GM18507 (cell line): ENCODE results near the gene OR13C2.

Experiments used
- DNase-seq: peaks from one replicate; pipeline ENCODE4 v3.0.0; 2011; ENCODE audit warnings: low read depth; ENCODE audit not compliant: insufficient read length; ENCODE audit errors: extremely low spot score
- FAIRE-seq: peaks from 2 replicates; lab custom pipeline; 2011; peaks lifted over from hg19 to GRCh38; lab: Jason Lieb, UNC

Gene OR13C2

DNA sequence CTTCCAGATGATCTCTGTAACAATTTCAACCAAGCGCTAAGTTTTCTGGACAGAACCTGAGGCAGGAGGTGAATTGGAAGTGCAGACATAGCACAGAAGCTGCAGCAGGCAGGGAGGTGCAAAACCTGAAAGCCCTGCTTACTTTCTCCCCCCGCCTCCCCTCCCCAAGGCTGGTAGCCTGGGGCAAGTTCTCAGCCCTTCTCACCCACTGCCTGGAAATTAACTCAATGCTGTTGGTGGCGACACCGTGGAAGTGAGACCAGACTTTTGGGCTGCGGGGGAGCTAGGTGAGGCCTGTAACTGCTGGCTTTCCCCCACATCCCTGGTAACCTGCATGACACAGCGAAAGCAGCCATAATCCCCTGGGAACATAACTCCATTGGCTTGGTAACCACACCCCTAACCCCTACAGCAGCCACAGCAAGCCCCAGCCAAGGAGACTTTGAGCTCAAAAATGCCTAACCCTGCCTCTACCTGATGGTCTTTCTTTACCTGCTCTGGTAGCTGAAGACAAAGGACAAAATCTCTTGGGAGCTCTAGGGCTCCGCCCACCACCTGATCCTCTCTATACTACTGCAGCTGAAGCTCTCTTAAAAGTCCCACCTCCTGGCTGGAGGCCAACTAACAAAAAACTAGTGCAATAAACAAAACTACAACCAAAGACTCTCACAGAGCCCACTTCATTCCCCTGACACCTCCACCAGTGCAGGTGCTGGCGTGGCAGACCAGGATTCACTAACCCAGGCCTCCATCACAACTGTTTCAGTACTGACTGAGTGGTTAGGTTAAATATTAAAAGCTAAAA lies 48.4 kb downstream of the OR13C2 start:
- no peak for DNase-seq
- peak; percentile 35 for FAIRE-seq

GRCh38 chr9:104555521-104555920 lies 49.9 kb downstream of the OR13C2 start:
- FAIRE-seq (no peak), DNase-seq (no peak)
